Activated naive CD4-positive, alpha-beta T cell treated with anti-CD3 and anti-CD28 coated beads, Interleukin-2, amount 50 U/mL, for 72 hours (primary cell): Measurements from ENCODE around the gene RYR2. TPM values are rescaled to one million over a fixed set of nuclear protein-coding genes. Genes with fewer than 3 reads are reported as not detected.
"Not testable (repeated sequence)": the region's sequence is repeated elsewhere in the genome, so short reads cannot be mapped to it uniquely, and the experiment has no call there.

Experiments used
- ATAC-seq, 2 donors: fragments of 150-1000 bp; cut with Tn5 transposase; 2 replicates each; pipeline ENCODE4 v1.10.0; 2021; ENCODE audit warnings: mild to moderate bottlenecking in 2 of 2, moderate library complexity in 2 of 2
- DNase-seq, 2 donors: peaks; one replicate each; pipeline ENCODE4 v3.0.0; 2021 to 2022; ENCODE audit warnings: low spot score in 2 of 2
- H3K27ac Mint-ChIP-seq, 2 donors: one replicate each; pipeline ENCODE4 v1.8.0; 2022; ENCODE audit warnings: mild to moderate bottlenecking in 2 of 2, mixed read lengths in 2 of 2
- H3K36me3 Mint-ChIP-seq, 2 donors: one replicate each; pipeline ENCODE4 v1.8.0; 2022; ENCODE audit warnings: mixed read lengths in 2 of 2
- H3K9me3 Mint-ChIP-seq, 2 donors: one replicate each; pipeline ENCODE4 v1.8.0; 2022; ENCODE audit warnings: mixed read lengths in 2 of 2
- total RNA-seq, 2 donors: library from RNA; stranded (reverse); gene quantifications; one replicate each; pipeline ENCODE4 v1.2.3, GENCODE V29; 2022

RYR2 gene
- total RNA-seq, 2 donors from 2014 or later: not detected

GRCh38 chr1:237232501-237232900 is 190.5 kb downstream of the RYR2 start:
- Mint-ChIP-seq H3K27ac (no peak overlapping the region), H3K9me3 (peaks cover 0 to 4% of the 10 kb centered on the region in 2 donors), H3K36me3 (no peaks in the 10 kb centered on the region)
- DNase-seq (no peak), ATAC-seq (no peak)

GRCh38 chr1:237235091-237235490 is 193.1 kb downstream of the RYR2 start:
- DNase-seq (no peak), ATAC-seq (no peak)
- H3K36me3 Mint-ChIP-seq: no peaks in the 10 kb centered on the region

GRCh38 chr1:237237721-237238120 is 195.7 kb downstream of the RYR2 start:
- DNase-seq (no peak), ATAC-seq (no peak)
- H3K36me3 Mint-ChIP-seq: no peaks in the 10 kb centered on the region
- H3K9me3 Mint-ChIP-seq: peaks cover 0 to 6% of the 10 kb centered on the region in 2 donors
- H3K27ac Mint-ChIP-seq: no peak overlapping the region

More at GRCh38 chr1:237235091-237235490, 193.1 kb downstream of the RYR2 start:
- Mint-ChIP-seq H3K27ac (no peak overlapping the region), H3K9me3 (peaks cover 0 to 6% of the 10 kb centered on the region in 2 donors)

GRCh38 chr1:237239248-237239647 is 197.3 kb downstream of the RYR2 start:
- Mint-ChIP-seq H3K9me3 (peaks cover 0 to 6% of the 10 kb centered on the region in 2 donors), H3K27ac (no peak overlapping the region)
- no peak for ATAC-seq

GRCh38 chr1:237241038-237241437 is 199.1 kb downstream of the RYR2 start:
- DNase-seq (no peak), ATAC-seq (no peak)
- Mint-ChIP-seq H3K36me3 (no peaks in the 10 kb centered on the region), H3K9me3 (peaks cover 0 to 3% of the 10 kb centered on the region in 2 donors), H3K27ac (no peak overlapping the region)

More at GRCh38 chr1:237239248-237239647, 197.3 kb downstream of the RYR2 start:
- no peak for DNase-seq
- no peaks in the 10 kb centered on the region for H3K36me3 Mint-ChIP-seq

- no peak for DNase-seq
- H3K9me3 Mint-ChIP-seq: no peaks in the 10 kb centered on the region
- H3K27ac Mint-ChIP-seq: no peak overlapping the region
- no peak for ATAC-seq
- no peaks in the 10 kb centered on the region for H3K36me3 Mint-ChIP-seq
These were observed 202.8 kb downstream of the RYR2 start for GRCh38 chr1:237244778-237245177.

- peak overlapping the region in 1 of 2 donors; percentile 31 for H3K27ac Mint-ChIP-seq
- H3K9me3 Mint-ChIP-seq: no peaks in the 10 kb centered on the region
These were observed 205.5 kb downstream of the RYR2 start for GRCh38 chr1:237247442-237247841.

GRCh38 chr1:237249120-237249519 is 207.1 kb downstream of the RYR2 start:
- Mint-ChIP-seq H3K9me3 (no peaks in the 10 kb centered on the region), H3K36me3 (no peaks in the 10 kb centered on the region), H3K27ac (no peak overlapping the region)
- DNase-seq: no peak
- no peak for ATAC-seq

More at GRCh38 chr1:237247442-237247841, 205.5 kb downstream of the RYR2 start:
- no peaks in the 10 kb centered on the region for H3K36me3 Mint-ChIP-seq
- no peak for ATAC-seq
- DNase-seq: no peak

GRCh38 chr1:237250055-237250454 is 208.1 kb downstream of the RYR2 start:
- no peaks in the 10 kb centered on the region for H3K9me3 Mint-ChIP-seq
- H3K36me3 Mint-ChIP-seq: no peaks in the 10 kb centered on the region
- no peak overlapping the region for H3K27ac Mint-ChIP-seq
- DNase-seq (no peak), ATAC-seq (no peak)

GRCh38 chr1:237255071-237255470 is 213.1 kb downstream of the RYR2 start:
- peaks cover 4 to 7% of the 10 kb centered on the region in 2 donors for H3K9me3 Mint-ChIP-seq
- no peak overlapping the region for H3K27ac Mint-ChIP-seq
- no peak for DNase-seq
- no peaks in the 10 kb centered on the region for H3K36me3 Mint-ChIP-seq
- no peak for ATAC-seq

GRCh38 chr1:237258871-237259270 is 216.9 kb downstream of the RYR2 start:
- no peak overlapping the region for H3K27ac Mint-ChIP-seq
- DNase-seq (no peak), ATAC-seq (no peak)
- H3K36me3 Mint-ChIP-seq: no peaks in the 10 kb centered on the region
- peaks cover 4 to 7% of the 10 kb centered on the region in 2 donors for H3K9me3 Mint-ChIP-seq

- ATAC-seq: no peak
- H3K9me3 Mint-ChIP-seq: peaks cover 4 to 11% of the 10 kb centered on the region in 2 donors
These were observed 219.2 kb downstream of the RYR2 start for GRCh38 chr1:237261198-237261597.

GRCh38 chr1:237267743-237268142 is 225.8 kb downstream of the RYR2 start:
- ATAC-seq: peak in 1 of 2 donors; percentile 34

More at GRCh38 chr1:237261198-237261597, 219.2 kb downstream of the RYR2 start:
- DNase-seq: no peak
- Mint-ChIP-seq H3K36me3 (no peaks in the 10 kb centered on the region), H3K27ac (no peak overlapping the region)

GRCh38 chr1:237269938-237270337 is 228.0 kb downstream of the RYR2 start:
- ATAC-seq (peak in 1 of 2 donors; percentile 87), DNase-seq (no peak)
- Mint-ChIP-seq H3K9me3 (peaks cover 0 to 2% of the 10 kb centered on the region in 2 donors), H3K36me3 (no peaks in the 10 kb centered on the region), H3K27ac (no peak overlapping the region)

More at GRCh38 chr1:237267743-237268142, 225.8 kb downstream of the RYR2 start:
- DNase-seq: no peak
- H3K9me3 Mint-ChIP-seq: peaks cover 0 to 4% of the 10 kb centered on the region in 2 donors
- H3K36me3 Mint-ChIP-seq: no peaks in the 10 kb centered on the region
- no peak overlapping the region for H3K27ac Mint-ChIP-seq

- no peak for DNase-seq
- H3K9me3 Mint-ChIP-seq: no peaks in the 10 kb centered on the region
- no peaks in the 10 kb centered on the region for H3K36me3 Mint-ChIP-seq
- no peak overlapping the region for H3K27ac Mint-ChIP-seq
- ATAC-seq: no peak
These were observed 228.4 kb downstream of the RYR2 start for GRCh38 chr1:237270353-237270752.

- not testable (repeated sequence) for DNase-seq, ATAC-seq, H3K9me3 Mint-ChIP-seq, H3K27ac Mint-ChIP-seq, H3K36me3 Mint-ChIP-seq
These were observed 236.0 kb downstream of the RYR2 start for GRCh38 chr1:237277994-237278393.

GRCh38 chr1:237279629-237280028 is 237.6 kb downstream of the RYR2 start:
- no peaks in the 10 kb centered on the region for H3K9me3 Mint-ChIP-seq
- H3K27ac Mint-ChIP-seq: no peak overlapping the region
- no peaks in the 10 kb centered on the region for H3K36me3 Mint-ChIP-seq
- DNase-seq (no peak), ATAC-seq (no peak)

GRCh38 chr1:237281481-237281880 is 239.5 kb downstream of the RYR2 start:
- peaks cover 0 to 4% of the 10 kb centered on the region in 2 donors for H3K9me3 Mint-ChIP-seq
- no peaks in the 10 kb centered on the region for H3K36me3 Mint-ChIP-seq

More at GRCh38 chr1:237281481-237281880, 239.5 kb downstream of the RYR2 start:
- H3K27ac Mint-ChIP-seq: no peak overlapping the region
- ATAC-seq: no peak
- DNase-seq: no peak
